ENCODE data around the gene MUCL1.
A peak's percentile ranks its signal among the peaks of the same experiment; 100 is the strongest.

MUCL1 gene

DNA sequence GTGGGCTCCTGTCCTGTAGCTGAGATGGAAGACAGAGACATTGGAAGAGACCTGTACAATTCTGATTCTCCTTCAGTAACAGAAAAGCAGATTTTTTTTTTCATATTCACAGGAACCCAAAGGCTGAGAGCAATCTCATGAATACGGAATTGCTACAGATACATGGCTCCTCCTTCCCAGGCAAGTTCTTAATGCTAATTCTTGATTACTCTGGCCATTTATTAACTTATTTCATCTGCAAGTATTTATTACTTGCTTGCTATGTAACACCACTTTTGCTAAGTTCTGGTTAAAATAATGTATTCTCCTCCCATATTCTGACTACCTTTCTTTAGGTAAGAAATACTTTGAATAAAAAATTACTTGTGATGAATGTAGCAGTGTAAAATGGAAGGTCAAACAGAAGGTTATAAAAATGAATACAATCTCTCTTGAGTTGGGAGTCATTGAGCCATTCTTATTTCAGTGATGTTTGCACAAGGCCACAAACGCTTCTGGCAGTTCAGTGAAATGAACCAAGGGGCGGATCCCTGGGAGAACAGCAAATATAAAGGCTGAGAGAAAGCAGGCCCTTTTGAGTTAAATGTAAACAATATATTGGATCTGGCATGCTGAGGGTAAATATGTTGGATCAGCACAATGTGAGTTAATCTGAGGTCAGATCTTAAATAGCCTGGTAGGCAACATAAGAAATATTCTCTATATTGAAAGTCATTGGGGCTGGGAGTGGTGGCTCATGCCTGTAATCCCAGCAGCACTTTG, 37.6 kb downstream of the MUCL1 start:
- DNase-seq (ENCODE audit: low spot score): peak; percentile 21
